ENCODE measurements around the gene ZBTB49.
"Not testable (repeated sequence)": the region's sequence is repeated elsewhere in the genome, so short reads cannot be mapped to it uniquely, and the experiment has no call there.

GRCh38 chr4:4348585-4348984 is 58.5 kb downstream of the ZBTB49 start:
- TF ChIP-seq CTCF, POLR2A (IDR thresholded peaks at IDR 0.05): not testable (repeated sequence)
